Erythroblast (primary cell): ENCODE results near the gene ABLIM2.

Source experiments
- GATA1 ChIP-seq: IDR thresholded peaks from 2 replicates; pipeline ENCODE4 v1.6.1; 2011; ENCODE audit warnings: low read depth, mild to moderate bottlenecking, control low read depth, low read length, moderate library complexity
- POLR2A ChIP-seq: IDR thresholded peaks from 2 replicates; pipeline ENCODE4 v1.6.1; 2011; ENCODE audit warnings: mild to moderate bottlenecking, low read length

GRCh38 chr4:8008391-8008790, 150.2 kb downstream of the ABLIM2 start:
- no peak for TF ChIP-seq POLR2A
- no peak for TF ChIP-seq GATA1
